ENCODE data around the gene WAC. TPM values are rescaled to one million over a fixed set of nuclear protein-coding genes. Genes with fewer than 3 reads are reported as not detected.

Gene WAC
- polyA plus RNA-seq, 1 of the 3 experiments (the other 2 are of a cell fraction), result 31.1 TPM

DNA sequence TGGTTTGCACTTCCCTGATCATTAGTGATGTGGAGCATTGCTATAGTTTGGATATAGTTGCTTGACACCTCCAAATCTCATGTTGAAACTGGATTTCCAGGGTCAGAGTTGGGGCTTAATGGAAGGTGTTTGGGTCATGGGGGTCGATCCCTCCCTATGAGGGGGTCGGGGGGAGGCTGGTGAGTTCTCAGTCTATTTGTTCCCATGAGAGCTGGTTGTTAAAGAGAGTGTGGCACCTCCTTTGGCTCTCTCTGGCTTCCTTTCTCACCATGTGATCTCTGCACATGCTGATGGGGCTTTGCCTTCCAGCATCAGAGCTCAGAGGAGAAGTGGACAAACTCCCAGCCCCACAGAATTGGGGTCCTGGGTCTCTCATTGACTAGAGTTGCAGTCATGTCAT lies 107.6 kb downstream of the WAC start:
- H3K36me3 ChIP-seq (replicated peaks in 1 of 2; ENCODE audit: control insufficient read depth in 1 of 2, insufficient read depth in 2 of 2, low read length in 1 of 2), result no peaks in the 10 kb centered on the region
- H3F3A ChIP-seq (replicated peaks; ENCODE audit: insufficient read depth), result no peaks in the 10 kb centered on the region
- no peak for TF ChIP-seq FOSL2 (IDR thresholded peaks at IDR 0.05; ENCODE audit: borderline replicate concordance, low read depth)
- TF ChIP-seq MXI1 (IDR thresholded peaks at IDR 0.05; ENCODE audit: low read depth, low read length), result no peak
- no peak for TF ChIP-seq RAD21 (IDR thresholded peaks at IDR 0.05; ENCODE audit: low read length)
- no peak for TF ChIP-seq EP300 (IDR thresholded peaks at IDR 0.05; ENCODE audit: borderline replicate concordance in 1 of 2, low read depth in 1 of 2, low read length in 1 of 2)
- TF ChIP-seq, protein P1, sequence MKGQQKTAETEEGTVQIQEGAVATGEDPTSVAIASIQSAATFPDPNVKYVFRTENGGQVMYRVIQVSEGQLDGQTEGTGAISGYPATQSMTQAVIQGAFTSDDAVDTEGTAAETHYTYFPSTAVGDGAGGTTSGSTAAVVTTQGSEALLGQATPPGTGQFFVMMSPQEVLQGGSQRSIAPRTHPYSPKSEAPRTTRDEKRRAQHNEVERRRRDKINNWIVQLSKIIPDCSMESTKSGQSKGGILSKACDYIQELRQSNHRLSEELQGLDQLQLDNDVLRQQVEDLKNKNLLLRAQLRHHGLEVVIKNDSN (IDR thresholded peaks at IDR 0.05; ENCODE audit: borderline replicate concordance, low read depth), result no peak
- no peak for TF ChIP-seq JUND (IDR thresholded peaks at IDR 0.05)
- no peak for TF ChIP-seq ELF1 (IDR thresholded peaks at IDR 0.05)
- TF ChIP-seq POLR2AphosphoS5 (IDR thresholded peaks at IDR 0.05; ENCODE audit: low read depth, low read length), result no peak
- TF ChIP-seq, protein P2, sequence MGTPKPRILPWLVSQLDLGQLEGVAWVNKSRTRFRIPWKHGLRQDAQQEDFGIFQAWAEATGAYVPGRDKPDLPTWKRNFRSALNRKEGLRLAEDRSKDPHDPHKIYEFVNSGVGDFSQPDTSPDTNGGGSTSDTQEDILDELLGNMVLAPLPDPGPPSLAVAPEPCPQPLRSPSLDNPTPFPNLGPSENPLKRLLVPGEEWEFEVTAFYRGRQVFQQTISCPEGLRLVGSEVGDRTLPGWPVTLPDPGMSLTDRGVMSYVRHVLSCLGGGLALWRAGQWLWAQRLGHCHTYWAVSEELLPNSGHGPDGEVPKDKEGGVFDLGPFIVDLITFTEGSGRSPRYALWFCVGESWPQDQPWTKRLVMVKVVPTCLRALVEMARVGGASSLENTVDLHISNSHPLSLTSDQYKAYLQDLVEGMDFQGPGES (IDR thresholded peaks at IDR 0.05; ENCODE audit: low read depth, low read length), result no peak
- TF ChIP-seq CTCF (IDR thresholded peaks at IDR 0.05), result no peak
- TF ChIP-seq GABPA (IDR thresholded peaks at IDR 0.05; ENCODE audit: low read depth), result no peak
- no peak for TF ChIP-seq RCOR1 (IDR thresholded peaks at IDR 0.05; ENCODE audit: low read length)
- H3K27me3 ChIP-seq (ENCODE audit: insufficient read depth), result no peaks in the 10 kb centered on the region; the same call in 1 of the 2 replicates
- no peaks in the 10 kb centered on the region for H3K4me1 ChIP-seq (ENCODE audit: control insufficient read depth in 1 of 2, insufficient read depth in 2 of 2, low read depth in 1 of 2, low read length in 1 of 2)
- 0% methylated on average over 1 of the region's 2 CpGs for WGBS (ENCODE audit: low lambda C conversion rate)
- no peak overlapping the region for H3K27ac ChIP-seq (ENCODE audit: low read depth in 2 of 2, low read length in 1 of 2)
- no peaks in the 10 kb centered on the region for H3K9me2 ChIP-seq
- H2AFZ ChIP-seq (ENCODE audit: low read depth), result no peak overlapping the region
- H3K4me2 ChIP-seq, result no peak overlapping the region
- peaks cover 4% of the 10 kb centered on the region; the same call in 1 of the 2 replicates for H3K9me3 ChIP-seq
- ChIA-PET CTCF (interaction anchor here (1.3 to 4.5 kb wide), 2 partner anchors 12 to 23 kb away, joined by 4 to 20 read pairs; no protein-coding TSS in a partner anchor), POLR2A (no interaction called here)
- no peak overlapping the region for H3K4me3 ChIP-seq (ENCODE audit: low read depth in 2 of 2, low read length in 1 of 2)
- no peaks in the 10 kb centered on the region for H3K79me2 ChIP-seq (ENCODE audit: insufficient read depth)
- DNase-seq, result no peak
- no peak overlapping the region for H3K9ac ChIP-seq
- no peaks in the 10 kb centered on the region for H4K20me1 ChIP-seq (ENCODE audit: insufficient read depth)

DNA sequence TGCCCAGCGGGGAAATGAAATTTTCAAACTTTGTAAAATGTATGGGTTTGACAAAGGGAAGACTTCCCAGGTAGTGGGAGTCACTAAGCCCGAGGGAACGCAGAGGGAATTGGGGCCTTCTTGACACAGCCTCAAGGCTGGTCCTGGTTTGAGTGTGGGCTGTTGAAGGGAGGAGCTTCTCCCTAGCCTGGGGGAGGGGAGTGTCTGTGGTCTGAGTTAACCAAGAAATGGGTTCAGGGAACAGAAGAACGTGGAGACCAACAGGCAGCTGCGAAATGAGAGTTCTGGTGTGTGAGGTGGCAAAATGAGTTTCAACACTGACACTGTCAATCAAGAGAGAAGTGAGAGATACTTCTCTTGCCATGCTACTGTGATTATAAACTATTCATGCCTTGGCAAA lies 111.7 kb downstream of the WAC start:
- Histone ChIP-seq H3K27ac (ENCODE audit: low read depth in 2 of 2, low read length in 1 of 2) (no peak overlapping the region), H2AFZ (ENCODE audit: low read depth) (no peak overlapping the region), H3K9me2 (no peaks in the 10 kb centered on the region), H3K79me2 (ENCODE audit: insufficient read depth) (no peaks in the 10 kb centered on the region), H3K4me3 (ENCODE audit: low read depth in 2 of 2, low read length in 1 of 2) (no peak overlapping the region), H3K4me1 (ENCODE audit: control insufficient read depth in 1 of 2, insufficient read depth in 2 of 2, low read depth in 1 of 2, low read length in 1 of 2) (no peaks in the 10 kb centered on the region), H3K9me3 (0 out of 2 replicates have a peak, but pooled peaks cover 6% of the 10 kb centered on the region), H4K20me1 (ENCODE audit: insufficient read depth) (no peaks in the 10 kb centered on the region), H3K36me3 (replicated peaks in 1 of 2; ENCODE audit: control insufficient read depth in 1 of 2, insufficient read depth in 2 of 2, low read length in 1 of 2) (no peaks in the 10 kb centered on the region), H3K9ac (no peak overlapping the region), H3K4me2 (no peak overlapping the region), H3F3A (replicated peaks; ENCODE audit: insufficient read depth) (no peaks in the 10 kb centered on the region), H3K27me3 (ENCODE audit: insufficient read depth) (no peaks in the 10 kb centered on the region; the same call in 1 of the 2 replicates)
- TF ChIP-seq MEF2A (IDR thresholded peaks at IDR 0.05; ENCODE audit: borderline replicate concordance, low read depth), result no peak
- no peak for TF ChIP-seq FOXM1 (IDR thresholded peaks at IDR 0.05; ENCODE audit: low read depth)
- no peak for TF ChIP-seq RAD21 (IDR thresholded peaks at IDR 0.05; ENCODE audit: low read length)
- no peak for TF ChIP-seq RFX5 (IDR thresholded peaks at IDR 0.05; ENCODE audit: low read length)
- no peak for TF ChIP-seq FOSL2 (IDR thresholded peaks at IDR 0.05; ENCODE audit: borderline replicate concordance, low read depth)
- no peak for TF ChIP-seq POLR2AphosphoS5 (IDR thresholded peaks at IDR 0.05; ENCODE audit: low read depth, low read length)
- TF ChIP-seq GATA2 (CRISPR knock-in tag; IDR thresholded peaks at IDR 0.05), result no peak
- no peak for TF ChIP-seq SMC3 (IDR thresholded peaks at IDR 0.05; ENCODE audit: low read depth, low read length)
- no peak for TF ChIP-seq YY1 (IDR thresholded peaks at IDR 0.05; ENCODE audit: low read depth)
- TF ChIP-seq CTCF (IDR thresholded peaks at IDR 0.05), result no peak
- TF ChIP-seq NFIC (IDR thresholded peaks at IDR 0.05; ENCODE audit: borderline replicate concordance), result no peak
- DNase-seq, result no peak
- ChIA-PET POLR2A (no interaction called here), CTCF (interaction anchor here (1.4 to 3.6 kb wide), 2 partner anchors 16 to 19 kb away, joined by 4 to 11 read pairs; no protein-coding TSS in a partner anchor)
- 65% methylated on average over 5 of the region's 5 CpGs for WGBS (ENCODE audit: low lambda C conversion rate)

Measured in SK-N-SH (cell line).